Stimulated activated naive CD4-positive, alpha-beta T cell treated with Interleukin-2 at 50 U/mL for 16 hours (primary cell): ENCODE results near the gene ZNF224.
"Not testable (repeated sequence)": the region's sequence is repeated elsewhere in the genome, so short reads cannot be mapped to it uniquely, and the experiment has no call there.

Experiments
- DNase-seq: peaks from one replicate; lab custom pipeline; 2025; lab: John Stamatoyannopoulos, UW

Gene ZNF224

GRCh38 chr19:44093931-44094765, at the start of gene ZNF224:
TSS of gene ZNF224 (plus strand) at chr19:44094361. CDS start at chr19:44097874, 3,513 bp downstream.
- peak; percentile 83 for DNase-seq

GRCh38 chr19:44050740-44051649, 43.2 kb upstream of the ZNF224 start:
- DNase-seq = peak; percentile 0

GRCh38 chr19:44051650-44052402, 42.3 kb upstream of the ZNF224 start, which contains the start of gene ZNF223:
TSS of gene ZNF223 (plus strand) at chr19:44052036. CDS start at chr19:44055177, 3,141 bp downstream.
- DNase-seq = peak; percentile 65

- DNase-seq = no peak
Observed at GRCh38 chr19:44055870-44056269, 38.3 kb upstream of the ZNF224 start.

GRCh38 chr19:44059229-44059628, 34.9 kb upstream of the ZNF224 start:
- DNase-seq = no peak

GRCh38 chr19:44061038-44061437, 33.1 kb upstream of the ZNF224 start:
- DNase-seq = no peak

GRCh38 chr19:44066305-44066704, 27.9 kb upstream of the ZNF224 start:
- DNase-seq = no peak

- DNase-seq = no peak
Observed at GRCh38 chr19:44069415-44069814, 24.7 kb upstream of the ZNF224 start.

GRCh38 chr19:44071824-44072542, 22.2 kb upstream of the ZNF224 start, which contains the start of gene ZNF284:
TSS of gene ZNF284 (plus strand) at chr19:44072159. CDS start at chr19:44076390, 4,231 bp downstream.
- peak; percentile 75 for DNase-seq

- DNase-seq = no peak
Observed at GRCh38 chr19:44072543-44073401, 21.4 kb upstream of the ZNF224 start.

- no peak for DNase-seq
Observed at GRCh38 chr19:44076325-44076724, 17.8 kb upstream of the ZNF224 start.

- DNase-seq = no peak
Observed at GRCh38 chr19:44092108-44092507, 2.1 kb upstream of the ZNF224 start.

- DNase-seq = no peak
Observed at GRCh38 chr19:44107751-44108150, 13.6 kb downstream of the ZNF224 start.

GRCh38 chr19:44109458-44109857, 15.3 kb downstream of the ZNF224 start:
- no peak for DNase-seq

GRCh38 chr19:44111910-44112463, 17.8 kb downstream of the ZNF224 start:
- DNase-seq = no peak

GRCh38 chr19:44112802-44113137, 18.6 kb downstream of the ZNF224 start:
- no peak for DNase-seq

GRCh38 chr19:44113138-44113783, 19.1 kb downstream of the ZNF224 start, which contains the start of gene ZNF225:
TSS of gene ZNF225 (plus strand) at chr19:44113399. CDS start at chr19:44115828, 2,429 bp downstream.
- peak; percentile 84 for DNase-seq

- no peak for DNase-seq
Observed at GRCh38 chr19:44113784-44114390, 19.7 kb downstream of the ZNF224 start.

GRCh38 chr19:44121162-44121561, 27.0 kb downstream of the ZNF224 start:
- not testable (repeated sequence) for DNase-seq
